Stimulated activated CD8-positive, alpha-beta memory T cell treated with anti-CD3 and anti-CD28 coated beads, Interleukin-7, amount 100 ng/mL, for 24 hours (primary cell): ENCODE data around the gene DBN1.
A peak's percentile ranks its signal among the peaks of the same experiment; 100 is the strongest.

Experiments used
- DNase-seq: peaks from one replicate; pipeline ENCODE4 v3.0.0-alpha.2; 2020; ENCODE audit warnings: low read depth

Gene DBN1

GRCh38 chr5:177504086-177505056 lies 30.9 kb upstream of the DBN1 start:
- DNase-seq = no peak

- DNase-seq = no peak
Measured at GRCh38 chr5:177503351-177504085, 30.1 kb upstream of the DBN1 start.

- no peak for DNase-seq
Measured at GRCh38 chr5:177502886-177503285, 29.5 kb upstream of the DBN1 start.

GRCh38 chr5:177501874-177502678 lies 28.6 kb upstream of the DBN1 start:
- DNase-seq = no peak

GRCh38 chr5:177500685-177501522 lies 27.5 kb upstream of the DBN1 start:
- DNase-seq = peak; percentile 86

GRCh38 chr5:177499842-177500241 lies 26.4 kb upstream of the DBN1 start:
- DNase-seq = no peak

- DNase-seq = no peak
Measured at GRCh38 chr5:177498013-177498787, 24.8 kb upstream of the DBN1 start.

GRCh38 chr5:177497292-177498012 lies 24.0 kb upstream of the DBN1 start, which contains the start of gene PDLIM7:
Gene PDLIM7 (minus strand): TSS chr5:177497604. CDS start chr5:177496512, 1,092 bp downstream.
- peak; percentile 91 for DNase-seq

GRCh38 chr5:177496727-177497291 lies 23.4 kb upstream of the DBN1 start:
- DNase-seq = no peak

GRCh38 chr5:177496070-177496726 lies 22.8 kb upstream of the DBN1 start:
- DNase-seq = no peak

GRCh38 chr5:177495243-177496060 lies 22.0 kb upstream of the DBN1 start:
- no peak for DNase-seq

GRCh38 chr5:177494346-177495195 lies 21.1 kb upstream of the DBN1 start:
- no peak for DNase-seq

GRCh38 chr5:177493795-177494345 lies 20.4 kb upstream of the DBN1 start:
- no peak for DNase-seq

GRCh38 chr5:177492841-177493240 lies 19.4 kb upstream of the DBN1 start:
- no peak for DNase-seq

- DNase-seq = no peak
Measured at GRCh38 chr5:177491983-177492746, 18.7 kb upstream of the DBN1 start.

GRCh38 chr5:177491429-177491945 lies 18.1 kb upstream of the DBN1 start:
- DNase-seq = no peak
